Parathyroid adenoma (tissue), 2 donors: ENCODE data around the gene SYNDIG1.

ENCODE experiments used
- H2AFZ ChIP-seq: fragments of 300-600 bp; sonication (generic); one replicate; pipeline ENCODE4 v1.7.0; 2017; ENCODE audit warnings: antibody characterized with exemption, mild to moderate bottlenecking
- H3K27ac ChIP-seq: fragments of 300-600 bp; sonication (generic); one replicate; pipeline ENCODE4 v1.7.0; 2017
- H3K27me3 ChIP-seq: fragments of 300-600 bp; sonication (generic); one replicate; pipeline ENCODE4 v1.7.0; 2017; ENCODE audit warnings: low read length; ENCODE audit not compliant: control insufficient read depth, insufficient read depth
- H3K36me3 ChIP-seq: fragments of 300-600 bp; sonication (generic); one replicate; pipeline ENCODE4 v1.7.0; 2017; ENCODE audit warnings: low read length; ENCODE audit not compliant: control insufficient read depth, insufficient read depth
- H3K4me1 ChIP-seq: fragments of 300-600 bp; sonication (generic); one replicate; pipeline ENCODE4 v1.7.0; 2017; ENCODE audit warnings: control low read depth
- H3K4me2 ChIP-seq: fragments of 300-600 bp; sonication (generic); one replicate; pipeline ENCODE4 v1.7.0; 2017; ENCODE audit warnings: low read length
- H3K4me3 ChIP-seq: fragments of 300-600 bp; sonication (generic); one replicate; pipeline ENCODE4 v1.7.0; 2017; ENCODE audit warnings: low read depth, low read length
- H3K79me2 ChIP-seq: fragments of 300-600 bp; sonication (generic); one replicate; pipeline ENCODE4 v1.7.0; 2017; ENCODE audit warnings: control low read depth
- H3K9ac ChIP-seq: fragments of 300-600 bp; sonication (generic); one replicate; pipeline ENCODE4 v1.7.0; 2017; ENCODE audit warnings: mild to moderate bottlenecking
- H3K9me3 ChIP-seq: fragments of 300-600 bp; sonication (generic); one replicate; pipeline ENCODE4 v1.7.0; 2017; ENCODE audit warnings: low read length; ENCODE audit not compliant: control insufficient read depth
- TF ChIP-seq, protein P1 (sequence below): fragments of 300-600 bp; sonication (generic); IDR thresholded peaks from one replicate; pipeline ENCODE4 v1.7.0; 2017; ENCODE audit warnings: antibody characterized with exemption, mild to moderate bottlenecking
- donor health status: primary hyperparathyroidism.

Gene SYNDIG1

DNA sequence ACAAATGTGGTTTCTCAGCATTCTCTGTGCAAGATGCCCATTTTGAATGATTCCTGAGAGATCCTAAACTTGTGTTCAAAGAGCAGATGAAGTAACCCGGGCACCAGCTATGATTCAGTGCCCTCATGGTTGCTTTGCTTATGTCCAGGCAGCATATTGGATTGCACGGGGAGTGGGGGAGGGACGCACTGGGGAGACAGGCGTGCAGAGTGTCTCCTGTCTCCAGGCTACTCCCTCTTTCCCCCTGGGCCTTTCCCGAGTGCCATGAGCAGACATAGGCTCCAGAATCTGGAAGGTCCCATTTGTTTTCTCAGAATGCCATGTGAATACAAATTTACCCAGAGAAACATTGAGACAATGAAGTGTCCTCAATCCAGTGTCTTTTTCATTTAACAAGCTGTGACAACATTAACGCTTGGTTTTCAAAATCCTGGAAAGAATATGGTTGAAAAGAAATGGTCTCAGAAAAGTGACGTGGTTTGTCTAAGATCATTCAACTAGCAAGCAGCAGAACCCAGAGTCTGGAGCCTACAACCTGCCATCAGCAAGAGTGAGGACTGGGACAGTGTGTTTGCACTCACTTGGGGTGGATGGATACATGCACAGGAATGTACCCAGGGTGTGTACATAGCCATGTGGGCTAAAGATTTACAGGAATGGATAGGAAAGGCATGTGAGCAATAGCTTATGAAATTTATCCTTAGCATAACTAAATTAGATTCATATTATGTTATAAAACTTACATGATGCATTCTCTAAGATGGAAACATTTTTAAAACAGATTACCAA lies 4.2 kb downstream of the SYNDIG1 start:
- Histone ChIP-seq H3K36me3 (no peaks in the 10 kb centered on the region), H2AFZ (no peak overlapping the region), H3K79me2 (no peaks in the 10 kb centered on the region), H3K9me3 (no peaks in the 10 kb centered on the region), H3K27me3 (peaks cover 3% of the 10 kb centered on the region), H3K4me1 (peaks cover 7% of the 10 kb centered on the region), H3K9ac (no peak overlapping the region), H3K4me2 (no peak overlapping the region), H3K4me3 (no peak overlapping the region), H3K27ac (no peak overlapping the region)
- TF ChIP-seq, protein P1, sequence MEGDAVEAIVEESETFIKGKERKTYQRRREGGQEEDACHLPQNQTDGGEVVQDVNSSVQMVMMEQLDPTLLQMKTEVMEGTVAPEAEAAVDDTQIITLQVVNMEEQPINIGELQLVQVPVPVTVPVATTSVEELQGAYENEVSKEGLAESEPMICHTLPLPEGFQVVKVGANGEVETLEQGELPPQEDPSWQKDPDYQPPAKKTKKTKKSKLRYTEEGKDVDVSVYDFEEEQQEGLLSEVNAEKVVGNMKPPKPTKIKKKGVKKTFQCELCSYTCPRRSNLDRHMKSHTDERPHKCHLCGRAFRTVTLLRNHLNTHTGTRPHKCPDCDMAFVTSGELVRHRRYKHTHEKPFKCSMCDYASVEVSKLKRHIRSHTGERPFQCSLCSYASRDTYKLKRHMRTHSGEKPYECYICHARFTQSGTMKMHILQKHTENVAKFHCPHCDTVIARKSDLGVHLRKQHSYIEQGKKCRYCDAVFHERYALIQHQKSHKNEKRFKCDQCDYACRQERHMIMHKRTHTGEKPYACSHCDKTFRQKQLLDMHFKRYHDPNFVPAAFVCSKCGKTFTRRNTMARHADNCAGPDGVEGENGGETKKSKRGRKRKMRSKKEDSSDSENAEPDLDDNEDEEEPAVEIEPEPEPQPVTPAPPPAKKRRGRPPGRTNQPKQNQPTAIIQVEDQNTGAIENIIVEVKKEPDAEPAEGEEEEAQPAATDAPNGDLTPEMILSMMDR, result no peak

DNA sequence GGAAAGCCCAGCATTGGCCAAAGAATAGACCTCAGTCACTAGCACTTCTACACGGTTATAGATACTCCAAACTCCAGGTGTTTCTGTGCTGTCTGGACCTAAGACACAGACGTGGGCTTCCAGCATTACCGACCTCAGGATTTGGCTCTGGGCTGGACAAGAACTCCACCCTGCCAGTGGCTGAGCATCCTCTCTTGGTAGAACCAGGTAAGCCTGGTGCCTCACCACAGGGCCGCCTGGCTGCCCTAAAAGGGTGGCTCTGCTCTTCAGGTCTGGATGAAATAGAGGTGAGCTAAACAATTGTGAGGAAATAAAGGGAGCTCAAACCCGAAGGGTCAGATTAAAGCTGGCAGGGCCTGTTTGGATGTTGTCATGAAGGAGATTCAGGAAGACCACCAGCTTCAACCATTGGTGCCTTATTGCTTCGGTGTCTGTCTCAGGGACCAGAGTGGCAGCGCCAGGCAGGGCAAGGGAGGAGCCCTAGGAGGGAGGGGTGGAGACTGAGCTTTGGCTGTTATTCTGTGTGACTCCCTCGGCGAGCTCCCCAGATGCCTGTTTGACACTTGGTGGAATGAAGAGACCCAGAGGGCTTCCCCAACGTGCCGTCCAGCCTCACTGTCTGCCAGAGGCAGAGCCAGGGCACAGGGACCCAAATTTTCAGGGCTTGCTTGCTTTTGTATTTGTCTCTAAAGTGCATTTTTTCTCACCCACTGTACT lies 8.6 kb downstream of the SYNDIG1 start:
- H2AFZ ChIP-seq, result no peak overlapping the region
- no peak overlapping the region for H3K4me2 ChIP-seq
- H3K79me2 ChIP-seq, result no peaks in the 10 kb centered on the region
- H3K4me3 ChIP-seq, result no peak overlapping the region
- no peaks in the 10 kb centered on the region for H3K9me3 ChIP-seq
- TF ChIP-seq, protein P1, result no peak
- H3K4me1 ChIP-seq, result no peaks in the 10 kb centered on the region
- no peak overlapping the region for H3K9ac ChIP-seq
- H3K36me3 ChIP-seq, result no peaks in the 10 kb centered on the region
- H3K27ac ChIP-seq, result no peak overlapping the region
- H3K27me3 ChIP-seq, result no peaks in the 10 kb centered on the region

DNA sequence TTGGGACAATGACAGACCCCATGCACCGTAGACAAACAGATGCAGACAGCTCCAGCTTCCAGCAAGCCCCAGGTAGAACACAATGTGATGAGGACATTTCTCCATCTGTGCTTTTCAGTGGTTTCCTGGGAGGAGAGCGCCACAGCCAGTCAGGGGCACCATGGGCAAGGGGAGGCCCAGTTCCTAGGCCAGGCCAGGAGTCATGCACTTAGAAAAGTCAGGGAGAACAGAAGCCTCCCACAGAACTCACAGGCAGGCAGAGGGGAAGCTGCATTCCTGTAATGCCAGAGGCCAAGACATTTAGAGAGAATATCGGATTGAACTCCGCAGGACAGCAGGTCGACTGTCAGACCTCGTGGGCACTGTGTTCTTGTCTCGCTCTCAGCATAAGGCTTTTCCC lies 9.2 kb downstream of the SYNDIG1 start:
- Histone ChIP-seq H3K4me2 (no peak overlapping the region), H3K27me3 (no peaks in the 10 kb centered on the region), H3K4me1 (no peaks in the 10 kb centered on the region), H3K9ac (no peak overlapping the region), H3K4me3 (no peak overlapping the region), H2AFZ (no peak overlapping the region), H3K9me3 (no peaks in the 10 kb centered on the region), H3K27ac (no peak overlapping the region), H3K79me2 (no peaks in the 10 kb centered on the region), H3K36me3 (no peaks in the 10 kb centered on the region)
- TF ChIP-seq, protein P1, result no peak

DNA sequence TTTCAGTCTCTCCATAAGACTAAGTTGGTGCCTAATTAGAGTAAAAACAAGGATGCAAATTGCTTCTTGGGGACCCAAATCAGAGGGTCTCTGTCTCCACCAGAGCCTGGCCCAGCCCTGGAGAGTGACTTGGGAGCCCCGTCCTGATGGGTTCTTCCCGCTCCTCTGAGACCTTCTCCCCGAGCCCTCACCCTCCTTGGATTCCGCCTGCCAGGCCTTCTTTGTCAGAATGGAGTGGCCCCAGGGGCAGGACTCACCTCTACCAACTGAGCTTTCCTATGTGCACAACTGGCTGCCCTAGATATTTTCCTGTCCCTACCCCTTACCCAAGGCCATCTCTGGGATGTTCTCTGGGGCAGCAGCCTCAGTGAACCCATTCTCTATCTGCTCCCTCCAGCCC lies 9.7 kb downstream of the SYNDIG1 start:
- Histone ChIP-seq H3K27me3 (no peaks in the 10 kb centered on the region), H3K79me2 (no peaks in the 10 kb centered on the region), H3K36me3 (no peaks in the 10 kb centered on the region), H3K9me3 (no peaks in the 10 kb centered on the region), H3K4me3 (no peak overlapping the region), H3K4me2 (no peak overlapping the region), H2AFZ (no peak overlapping the region), H3K9ac (no peak overlapping the region), H3K4me1 (no peaks in the 10 kb centered on the region), H3K27ac (no peak overlapping the region)
- TF ChIP-seq, protein P1, result no peak
